Testis (tissue), 2 donors: ENCODE measurements around the gene PRELID3B.

ENCODE experiments used
- CTCF ChIP-seq, 3 experiments: fragments of 450-650 bp in 2 of 3; fragments of 200-600 bp in 1 of 3; sonication (generic) in 1 of 3; IDR thresholded peaks; one replicate each; pipeline ENCODE4 v1.5.1; 2016 to 2019; ENCODE audit warnings: antibody characterized with exemption in 3 of 3, mild to moderate bottlenecking in 2 of 3, moderate library complexity in 1 of 3
- POLR2A ChIP-seq: fragments of 450-650 bp; IDR thresholded peaks from one replicate; pipeline ENCODE4 v1.6.1; 2017; ENCODE audit warnings: antibody characterized with exemption, mild to moderate bottlenecking, moderate library complexity

GRCh38 chr20:59005523-59006166 lies 36.9 kb downstream of the PRELID3B start:
- no peak for TF ChIP-seq POLR2A
- no peak for TF ChIP-seq CTCF (IDR thresholded peaks at IDR 0.05)
